ENCODE results near the gene SLC36A1. TPM values are rescaled to one million over a fixed set of nuclear protein-coding genes. Genes with fewer than 3 reads are reported as not detected.

Gene SLC36A1
- total and polyA plus RNA-seq, 4 experiments from 2014 or later, result 0.80 to 7.8 (median 3.7) TPM

- no peaks in the 10 kb centered on the region for H3K36me3 Mint-ChIP-seq
Observed at GRCh38 chr5:151432210-151432609, 15.2 kb upstream of the SLC36A1 start.

GRCh38 chr5:151434570-151435237 lies 12.7 kb upstream of the SLC36A1 start:
- Mint-ChIP-seq H3K9me3 (peaks cover 0 to 4% (median 0%) of the 10 kb centered on the region in 8 donors), H3K36me3 (no peaks in the 10 kb centered on the region), H3K27ac (no peak overlapping the region), H3K4me1 (no peaks in the 10 kb centered on the region), H3K4me3 (no peak overlapping the region), H3K27me3 (peaks cover 1 to 10% of the 10 kb centered on the region in 2 donors)
- ChIA-PET POLR2A (ENCODE audit: partially characterized antibody) (no interaction called here), CTCF (ENCODE audit: partially characterized antibody) (no interaction called here)
- no peaks in the 10 kb centered on the region for H3K4me1 ChIP-seq (ENCODE audit: insufficient read depth, low read length)
- H3K9me3 ChIP-seq (ENCODE audit: control insufficient read depth in 1 of 2, low read length in 2 of 2), result no peaks in the 10 kb centered on the region
- H3K27ac ChIP-seq (ENCODE audit: low read depth, low read length), result no peak overlapping the region
- no peaks in the 10 kb centered on the region for H3K27me3 ChIP-seq (ENCODE audit: insufficient read depth, low read length)
- no peak overlapping the region for H3K4me3 ChIP-seq (ENCODE audit: low read length in 2 of 2)
- H3K36me3 ChIP-seq (ENCODE audit: insufficient read depth, low read length), result no peaks in the 10 kb centered on the region
- intact Hi-C loops (cut with micrococcal nuclease), result no loop called here
- no peak for DNase-seq

More at GRCh38 chr5:151432210-151432609, 15.2 kb upstream of the SLC36A1 start:
- no peaks in the 10 kb centered on the region for H3K4me1 ChIP-seq (ENCODE audit: insufficient read depth, low read length)
- ChIA-PET CTCF (ENCODE audit: partially characterized antibody) (interaction anchor here (1.4 to 1.8 kb wide), 3 partner anchors 14 to 29 kb away, joined by 3 to 5 read pairs (median 4); partner anchors contain the start of gene SLC36A1), POLR2A (ENCODE audit: partially characterized antibody) (no interaction called here)
- Mint-ChIP-seq H3K4me1 (no peaks in the 10 kb centered on the region), H3K9me3 (no peaks in the 10 kb centered on the region), H3K27me3 (peaks cover 1 to 8% of the 10 kb centered on the region in 2 donors), H3K27ac (no peak overlapping the region), H3K4me3 (no peak overlapping the region)
- H3K27me3 ChIP-seq (ENCODE audit: insufficient read depth, low read length), result no peaks in the 10 kb centered on the region
- intact Hi-C loops (cut with micrococcal nuclease), result no loop called here
- H3K36me3 ChIP-seq (ENCODE audit: insufficient read depth, low read length), result no peaks in the 10 kb centered on the region
- H3K4me3 ChIP-seq (ENCODE audit: low read length in 2 of 2), result no peak overlapping the region
- no peak for DNase-seq
- H3K9me3 ChIP-seq (ENCODE audit: control insufficient read depth in 1 of 2, low read length in 2 of 2), result no peaks in the 10 kb centered on the region
- no peak overlapping the region for H3K27ac ChIP-seq (ENCODE audit: low read depth, low read length)

GRCh38 chr5:151448038-151448985 lies 909 bp downstream of the SLC36A1 start:
- DNase-seq, result peak in 1 of 5 donors; percentile 18
- H3K4me3 ChIP-seq (ENCODE audit: low read length in 2 of 2), result peak overlapping the region; percentile 48 to 97
- peak overlapping the region; percentile 64 for H3K27ac ChIP-seq (ENCODE audit: low read depth, low read length)
- Mint-ChIP-seq H3K36me3 (peaks cover 0 to 4% of the 10 kb centered on the region in 2 donors), H3K4me3 (peak overlapping the region; percentile 92 to 99 (median 98)), H3K9me3 (no peaks in the 10 kb centered on the region), H3K4me1 (peaks cover 12 to 27% (median 15%) of the 10 kb centered on the region in 4 donors), H3K27ac (peak overlapping the region; percentile 79 to 97 (median 93)), H3K27me3 (peaks cover 9 to 11% of the 10 kb centered on the region in 2 donors)
- peaks cover 23% of the 10 kb centered on the region for H3K4me1 ChIP-seq (ENCODE audit: insufficient read depth, low read length)
- POLR2A ChIA-PET (ENCODE audit: partially characterized antibody), result interaction anchor here (1.4 to 3.4 kb wide), 2 partner anchors 203 to 323 kb away, joined by 12 read pairs; partner anchors contain the start of gene G3BP1
- H3K36me3 ChIP-seq (ENCODE audit: insufficient read depth, low read length), result no peaks in the 10 kb centered on the region
- intact Hi-C loops (cut with micrococcal nuclease), result no loop called here
- peaks cover 3% of the 10 kb centered on the region for H3K27me3 ChIP-seq (ENCODE audit: insufficient read depth, low read length)
- H3K9me3 ChIP-seq (ENCODE audit: control insufficient read depth in 1 of 2, low read length in 2 of 2), result no peaks in the 10 kb centered on the region
- CTCF ChIA-PET (ENCODE audit: partially characterized antibody), result interaction anchor here (0.6 to 6.2 kb wide), 28 partner anchors 8 to 1066 kb away, joined by 3 to 99 read pairs (median 4); no protein-coding TSS in a partner anchor

- H3K27me3 ChIP-seq (ENCODE audit: insufficient read depth, low read length), result peaks cover 3% of the 10 kb centered on the region
- CTCF ChIA-PET (ENCODE audit: partially characterized antibody), result interaction anchor here (1.0 to 6.2 kb wide), 5 partner anchors 10 to 203 kb away, joined by 3 to 99 read pairs (median 5); no protein-coding TSS in a partner anchor
- peaks cover 8 to 11% of the 10 kb centered on the region in 2 donors for H3K27me3 Mint-ChIP-seq
- H3K4me3 Mint-ChIP-seq, result peak overlapping the region in 7 of 8 donors; percentile 92 to 99 (median 97)
- H3K27ac Mint-ChIP-seq, result peak overlapping the region in 2 of 7 donors; percentile 56 to 80
- intact Hi-C loops (cut with micrococcal nuclease), result no loop called here
- no peak overlapping the region for H3K27ac ChIP-seq (ENCODE audit: low read depth, low read length)
- H3K4me1 ChIP-seq (ENCODE audit: insufficient read depth, low read length), result peaks cover 23% of the 10 kb centered on the region
- no peaks in the 10 kb centered on the region for H3K9me3 ChIP-seq (ENCODE audit: control insufficient read depth in 1 of 2, low read length in 2 of 2)
- no peak for DNase-seq
- H3K9me3 Mint-ChIP-seq, result no peaks in the 10 kb centered on the region
- H3K4me1 Mint-ChIP-seq, result peaks cover 12 to 27% (median 15%) of the 10 kb centered on the region in 4 donors
- H3K36me3 ChIP-seq (ENCODE audit: insufficient read depth, low read length), result no peaks in the 10 kb centered on the region
- POLR2A ChIA-PET (ENCODE audit: partially characterized antibody), result no interaction called here
- H3K36me3 Mint-ChIP-seq, result peaks cover 0 to 4% of the 10 kb centered on the region in 2 donors
- H3K4me3 ChIP-seq (ENCODE audit: low read length in 2 of 2), result no peak overlapping the region
Observed at GRCh38 chr5:151449297-151449696, 1.9 kb downstream of the SLC36A1 start.

GRCh38 chr5:151449839-151450238 lies 2.4 kb downstream of the SLC36A1 start:
- no peak overlapping the region for H3K27ac ChIP-seq (ENCODE audit: low read depth, low read length)
- Mint-ChIP-seq H3K4me3 (peak overlapping the region in 2 of 8 donors; percentile 32 to 99), H3K27me3 (peaks cover 6 to 9% of the 10 kb centered on the region in 2 donors), H3K27ac (no peak overlapping the region), H3K9me3 (no peaks in the 10 kb centered on the region), H3K4me1 (peaks cover 12 to 27% (median 15%) of the 10 kb centered on the region in 4 donors), H3K36me3 (peaks cover 0 to 4% of the 10 kb centered on the region in 2 donors)
- H3K36me3 ChIP-seq (ENCODE audit: insufficient read depth, low read length), result no peaks in the 10 kb centered on the region
- ChIA-PET POLR2A (ENCODE audit: partially characterized antibody) (no interaction called here), CTCF (ENCODE audit: partially characterized antibody) (interaction anchor here (1.0 to 6.2 kb wide), 5 partner anchors 10 to 202 kb away, joined by 3 to 99 read pairs (median 5); no protein-coding TSS in a partner anchor)
- intact Hi-C loops (cut with micrococcal nuclease), result no loop called here
- DNase-seq, result no peak
- H3K9me3 ChIP-seq (ENCODE audit: control insufficient read depth in 1 of 2, low read length in 2 of 2), result no peaks in the 10 kb centered on the region
- H3K27me3 ChIP-seq (ENCODE audit: insufficient read depth, low read length), result peaks cover 3% of the 10 kb centered on the region
- peaks cover 23% of the 10 kb centered on the region for H3K4me1 ChIP-seq (ENCODE audit: insufficient read depth, low read length)
- H3K4me3 ChIP-seq (ENCODE audit: low read length in 2 of 2), result no peak overlapping the region

- Histone ChIP-seq H3K27me3 (ENCODE audit: insufficient read depth, low read length) (peaks cover 3% of the 10 kb centered on the region), H3K4me1 (ENCODE audit: insufficient read depth, low read length) (peaks cover 23% of the 10 kb centered on the region), H3K36me3 (ENCODE audit: insufficient read depth, low read length) (no peaks in the 10 kb centered on the region), H3K27ac (ENCODE audit: low read depth, low read length) (no peak overlapping the region), H3K9me3 (ENCODE audit: control insufficient read depth in 1 of 2, low read length in 2 of 2) (no peaks in the 10 kb centered on the region), H3K4me3 (ENCODE audit: low read length in 2 of 2) (no peak overlapping the region)
- POLR2A ChIA-PET (ENCODE audit: partially characterized antibody), result no interaction called here
- Mint-ChIP-seq H3K27me3 (peaks cover under 1 to 1% of the 10 kb centered on the region in 2 donors), H3K4me3 (no peak overlapping the region), H3K27ac (peak overlapping the region in 1 of 7 donors; percentile 52), H3K4me1 (peaks cover 13 to 27% (median 16%) of the 10 kb centered on the region in 4 donors), H3K36me3 (peaks cover 0 to 4% of the 10 kb centered on the region in 2 donors), H3K9me3 (no peaks in the 10 kb centered on the region)
- DNase-seq, result no peak
- CTCF ChIA-PET (ENCODE audit: partially characterized antibody), result interaction anchor here (1.7 to 6.2 kb wide), 2 partner anchors 13 to 201 kb away, joined by 4 to 99 read pairs; no protein-coding TSS in a partner anchor
- intact Hi-C loops (cut with micrococcal nuclease), result no loop called here
Observed at GRCh38 chr5:151450605-151451004, 3.2 kb downstream of the SLC36A1 start.
